Activated T-cell treated with anti-CD3 and anti-CD28 coated beads for 48 hours (primary cell): ENCODE data around the gene CRB2.
"Not testable (repeated sequence)": the region's sequence is repeated elsewhere in the genome, so short reads cannot be mapped to it uniquely, and the experiment has no call there.

ENCODE experiments used
- DNase-seq: peaks from one replicate; pipeline ENCODE4 v3.0.0-alpha.2; 2020; ENCODE audit warnings: low read depth

CRB2 gene

DNA sequence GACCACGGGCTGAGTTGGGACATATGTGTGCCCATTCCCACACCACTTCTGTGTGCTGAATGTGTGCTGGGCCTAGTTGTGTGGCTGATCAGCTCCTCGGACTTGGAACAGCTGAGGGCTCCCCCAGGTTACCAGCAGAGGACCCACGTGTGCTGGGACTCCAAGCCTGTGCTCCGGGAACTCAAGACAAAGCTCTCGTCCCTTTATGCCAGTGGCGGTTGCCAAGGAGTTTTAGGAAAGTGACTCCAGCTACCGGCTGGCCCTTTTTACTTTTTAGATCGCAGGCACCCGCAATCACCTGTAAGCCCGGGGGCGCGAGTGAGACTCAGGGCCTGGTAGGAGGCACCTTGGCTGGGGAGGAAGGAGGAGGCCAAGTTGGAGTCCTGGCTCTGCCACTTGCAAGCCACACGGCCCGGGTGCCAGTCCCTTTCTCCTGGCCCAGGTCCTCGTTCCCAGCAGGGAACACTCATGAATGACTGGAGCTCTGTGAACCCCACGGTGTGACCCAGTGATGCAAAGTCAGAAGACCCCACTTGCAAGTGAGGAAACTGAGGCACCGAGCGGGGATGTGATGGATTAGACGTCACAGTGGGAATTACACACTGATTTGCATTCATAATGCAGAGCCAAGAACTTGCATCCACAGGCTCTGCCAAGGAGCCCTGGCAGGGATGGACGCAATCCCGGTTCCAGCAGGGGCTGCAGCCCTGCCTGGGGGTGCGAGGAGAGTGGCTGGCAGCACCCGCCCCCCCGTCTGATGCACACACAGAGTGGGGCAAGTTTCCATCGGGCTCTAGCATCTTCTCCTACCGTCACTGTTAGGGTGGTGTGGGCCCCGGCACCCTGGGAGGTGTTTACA lies 26.9 kb downstream of the CRB2 start:
- no peak for DNase-seq

DNA sequence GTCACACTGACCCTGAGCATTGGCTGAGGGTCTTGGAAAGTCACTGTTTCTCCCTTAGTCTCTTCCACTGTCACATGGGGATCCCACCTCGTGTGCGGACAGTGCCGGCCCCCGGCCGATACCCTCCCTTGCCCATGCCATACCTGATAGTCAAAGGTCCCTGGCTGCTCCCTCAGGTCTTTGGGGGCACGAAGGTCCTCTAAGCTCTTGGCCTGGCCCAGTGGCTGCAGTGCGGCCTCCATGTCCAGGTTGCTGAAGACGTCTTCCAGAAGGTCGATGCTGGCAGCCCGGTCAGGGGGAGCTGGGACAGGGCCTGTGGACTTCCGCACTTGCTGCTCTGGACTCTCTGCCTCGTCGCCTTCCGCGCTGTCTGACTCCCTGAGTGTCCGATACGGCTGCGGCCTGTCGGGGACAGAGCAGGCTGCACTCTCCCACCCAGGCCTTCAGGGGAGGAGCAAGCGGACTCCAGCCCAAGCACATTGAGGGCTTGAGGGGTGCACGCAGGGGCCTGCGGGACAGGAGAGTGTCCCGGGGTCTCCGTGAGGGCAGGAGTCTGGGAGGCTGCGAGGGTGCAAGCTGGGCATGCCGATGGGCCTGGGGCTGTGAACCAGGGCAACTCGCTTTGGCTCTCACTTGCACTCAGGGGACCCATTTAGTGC lies 27.6 kb downstream of the CRB2 start:
- DNase-seq, result no peak

DNA sequence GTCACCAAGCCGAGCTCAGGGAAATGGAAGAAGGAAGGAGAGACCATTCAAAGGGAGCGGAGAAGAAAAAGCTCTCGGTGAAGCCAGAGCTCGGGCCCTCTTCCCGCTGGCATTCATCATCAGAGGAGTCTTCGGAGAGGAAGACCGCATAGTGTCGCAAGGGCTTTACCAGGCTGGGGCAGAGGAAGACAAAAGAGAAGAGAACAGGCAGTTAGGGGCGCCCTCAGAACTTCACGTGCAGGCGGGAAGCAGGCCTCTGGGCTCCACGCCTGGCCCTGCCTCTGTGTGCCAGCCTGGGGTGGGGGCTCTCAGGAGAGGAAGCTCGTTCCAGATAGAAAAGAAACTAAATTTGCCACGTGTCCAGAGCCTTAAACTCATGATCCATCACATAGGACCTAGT lies 31.7 kb downstream of the CRB2 start:
- DNase-seq, result no peak

DNA sequence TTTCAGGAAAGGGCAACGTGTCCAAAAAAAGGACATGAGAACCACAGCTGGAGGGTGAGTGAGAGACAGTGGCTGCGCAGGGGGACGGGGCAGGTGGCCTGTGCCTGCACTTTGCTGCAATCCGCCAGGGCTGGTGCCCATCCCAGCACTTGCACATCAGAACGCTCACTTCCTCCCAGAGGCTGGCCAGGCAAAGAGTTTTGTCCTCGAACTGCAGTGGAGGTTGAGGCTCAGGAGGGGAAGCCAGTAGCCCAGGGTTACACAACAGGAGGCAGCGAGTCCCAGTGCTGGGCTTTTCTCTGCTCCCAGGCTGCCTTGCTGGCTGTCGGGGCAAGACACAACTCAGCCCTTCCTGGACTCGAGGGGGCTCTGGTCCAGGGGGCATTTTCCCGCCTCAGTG lies 33.1 kb downstream of the CRB2 start:
- no peak for DNase-seq

DNA sequence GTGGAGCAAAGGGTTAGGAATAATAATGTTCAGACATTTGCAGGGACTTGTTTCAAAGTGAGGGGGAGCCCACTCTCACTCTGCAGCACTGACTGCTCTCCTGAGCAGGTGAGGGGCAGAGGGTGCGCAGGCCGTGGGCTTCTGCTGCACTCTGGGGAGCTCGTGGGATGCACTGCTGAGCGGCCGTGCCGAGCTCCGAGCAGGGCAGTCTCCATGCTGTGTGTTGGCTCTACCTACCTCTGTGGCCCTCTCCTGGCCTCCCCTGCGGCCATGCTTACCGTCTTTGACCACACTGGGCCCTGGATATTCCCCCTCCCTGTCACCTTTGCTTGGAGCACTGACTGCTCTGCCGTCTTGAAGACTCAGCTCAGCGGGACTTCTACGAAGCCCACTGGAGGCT lies 33.7 kb downstream of the CRB2 start:
- DNase-seq, result no peak

DNA sequence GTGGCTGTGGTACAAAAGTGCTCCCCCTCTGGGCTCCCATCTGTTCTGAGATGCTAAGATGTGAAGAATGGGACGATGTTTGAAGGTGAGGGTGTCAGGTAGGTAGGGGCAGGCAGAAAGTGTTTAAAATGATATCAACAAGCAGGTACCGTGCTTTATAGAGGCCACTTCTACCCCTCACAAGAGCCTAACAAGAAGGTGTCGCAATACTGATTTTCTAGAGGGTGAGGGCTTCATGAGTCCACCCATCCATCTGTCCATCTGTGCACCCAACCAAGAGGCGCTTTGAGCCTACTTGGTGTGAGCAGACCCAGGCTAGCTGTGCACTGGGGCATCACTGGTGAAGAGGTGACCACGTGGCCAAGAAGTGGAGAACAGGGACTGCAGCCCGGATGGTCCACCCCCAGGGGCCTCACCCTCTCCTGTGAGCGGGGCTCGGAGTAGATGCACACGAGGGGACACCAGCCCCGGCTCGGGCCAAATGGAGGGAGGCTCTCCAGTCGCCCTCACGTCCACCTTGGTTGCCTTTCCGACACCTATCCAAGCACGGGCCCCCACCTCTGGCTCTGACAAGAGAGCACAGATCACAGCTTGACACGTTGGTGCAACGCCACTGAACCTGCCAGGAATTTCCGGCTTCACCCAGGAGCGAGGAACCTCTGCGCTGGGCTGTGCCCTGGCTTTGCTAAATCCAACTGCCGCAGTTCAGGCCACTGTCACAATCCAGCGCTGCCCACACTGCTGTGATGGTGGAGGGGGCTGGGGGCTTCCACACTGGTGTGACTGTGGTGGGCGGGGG lies 34.5 kb downstream of the CRB2 start:
- DNase-seq, result no peak

DNA sequence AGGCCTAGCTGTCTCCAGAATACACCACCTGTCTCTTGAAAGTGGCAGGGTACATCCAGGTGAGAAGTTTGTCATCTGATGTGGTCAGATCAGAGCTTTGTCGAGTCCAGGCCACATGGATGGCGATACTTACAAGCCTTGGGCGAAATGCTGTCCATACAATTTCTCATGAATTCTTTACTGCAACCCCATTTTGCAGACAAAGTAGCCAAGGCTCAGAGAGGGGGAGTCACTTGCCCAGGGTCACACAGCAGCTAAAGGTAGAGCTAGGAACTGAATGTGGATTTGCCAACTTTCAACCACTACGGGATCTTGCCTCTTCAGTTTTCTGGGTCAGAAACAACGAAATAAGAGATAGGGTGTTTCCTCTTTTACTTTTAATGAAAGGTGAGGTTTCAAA lies 35.2 kb downstream of the CRB2 start:
- no peak for DNase-seq

DNA sequence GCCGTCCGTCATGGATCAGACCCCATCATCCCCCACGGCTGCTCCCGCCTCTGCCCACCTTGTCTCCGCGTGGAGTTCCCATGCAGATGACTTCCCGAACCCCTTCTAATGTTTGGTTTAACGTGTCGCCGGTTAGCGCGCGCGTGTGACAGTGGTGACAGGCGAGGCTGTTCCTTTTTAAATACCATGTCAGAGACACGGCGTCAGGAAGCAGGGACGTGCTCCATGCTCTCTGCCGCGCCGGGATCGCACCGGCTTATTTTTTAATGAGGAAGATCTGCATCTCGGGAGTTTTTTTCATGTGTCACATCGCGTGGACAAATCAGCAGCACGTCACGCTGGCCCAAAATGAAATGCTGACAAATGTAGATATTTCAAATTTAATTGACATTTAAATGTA lies 35.9 kb downstream of the CRB2 start:
- DNase-seq, result no peak

DNA sequence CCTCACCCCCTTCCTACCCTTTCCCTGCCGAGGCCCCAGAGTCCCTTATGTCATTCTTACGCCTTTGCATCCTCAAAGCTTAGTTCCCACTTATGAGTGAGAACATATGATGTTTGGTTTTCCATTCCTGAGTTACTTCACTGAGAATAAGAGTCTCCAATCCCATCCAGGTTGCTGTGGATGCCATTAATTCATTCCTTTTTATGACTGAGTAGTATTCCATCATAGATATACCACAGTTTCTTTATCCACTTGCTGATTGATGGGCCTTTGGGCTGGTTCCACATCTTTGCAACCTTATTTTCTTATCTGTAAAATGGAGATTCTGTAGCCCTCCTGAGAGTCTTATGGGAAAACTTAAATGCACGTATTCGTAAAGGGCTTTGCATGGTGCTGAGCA lies 36.8 kb downstream of the CRB2 start:
- no peak for DNase-seq

DNA sequence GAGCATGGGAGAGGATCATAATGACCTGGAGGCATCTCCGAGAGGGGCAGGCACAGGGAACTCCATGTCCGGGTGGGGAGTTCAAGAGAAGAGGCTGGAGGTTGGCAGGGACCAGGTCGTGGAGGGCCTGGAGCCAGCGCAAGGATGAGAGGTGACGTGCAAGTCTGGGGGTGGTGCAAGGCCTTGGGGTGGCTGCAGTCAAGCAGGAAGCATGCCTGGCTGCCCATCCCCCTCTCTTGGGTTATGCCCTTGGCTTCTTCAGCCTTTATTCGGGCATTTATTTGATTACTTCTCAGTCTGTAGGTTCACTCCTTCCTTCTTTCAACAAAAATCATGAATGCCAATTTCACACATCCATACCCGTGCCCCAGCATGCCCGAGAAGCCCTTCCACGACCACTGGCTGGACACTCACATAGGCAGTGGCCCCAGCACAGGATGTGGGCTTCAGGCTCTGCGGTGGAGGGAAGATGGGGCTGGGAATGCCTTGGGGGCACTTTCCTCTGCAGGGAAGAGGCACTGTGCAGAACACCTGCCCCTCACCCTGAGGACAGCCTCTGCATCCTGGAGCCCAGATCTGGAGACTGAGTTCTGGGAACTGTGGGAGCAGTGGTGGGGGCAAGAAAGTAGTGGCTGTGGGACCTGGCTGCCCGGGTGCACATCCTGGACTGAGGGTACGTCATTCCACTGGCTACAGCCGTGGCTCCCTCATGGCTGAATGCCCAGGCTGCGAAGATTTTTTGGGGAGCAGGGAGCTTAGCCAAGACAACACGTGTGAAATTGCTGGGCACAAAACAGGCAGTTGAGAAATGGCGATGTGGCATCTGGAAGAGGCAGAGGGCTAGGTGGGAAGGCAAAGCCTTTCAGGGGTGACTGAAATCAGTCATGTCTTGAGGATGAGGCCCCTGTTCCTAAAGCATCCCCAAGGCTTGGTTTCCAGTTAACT lies 38.6 kb downstream of the CRB2 start:
- DNase-seq, result no peak

DNA sequence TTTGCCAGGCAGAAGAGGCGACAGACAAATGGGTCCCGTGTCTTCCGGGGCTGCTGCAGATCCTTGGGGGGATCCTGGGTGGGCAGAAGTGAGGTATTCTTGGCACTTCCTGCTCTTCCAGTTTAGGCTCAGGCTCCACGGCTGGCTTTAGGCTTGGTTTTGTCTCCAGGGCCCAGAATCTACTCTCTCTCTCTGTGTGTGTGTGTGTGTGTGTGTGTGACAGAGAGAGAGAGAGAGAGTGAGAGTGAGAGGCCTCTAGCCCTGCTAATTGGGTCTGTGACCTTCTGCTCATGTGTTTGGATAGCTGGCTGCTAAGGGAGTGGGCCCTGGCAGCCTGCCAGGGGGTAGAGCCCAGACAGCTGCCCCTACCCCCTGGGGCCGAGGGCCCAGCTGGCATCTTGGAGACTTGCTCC lies 39.3 kb downstream of the CRB2 start:
- no peak for DNase-seq

DNA sequence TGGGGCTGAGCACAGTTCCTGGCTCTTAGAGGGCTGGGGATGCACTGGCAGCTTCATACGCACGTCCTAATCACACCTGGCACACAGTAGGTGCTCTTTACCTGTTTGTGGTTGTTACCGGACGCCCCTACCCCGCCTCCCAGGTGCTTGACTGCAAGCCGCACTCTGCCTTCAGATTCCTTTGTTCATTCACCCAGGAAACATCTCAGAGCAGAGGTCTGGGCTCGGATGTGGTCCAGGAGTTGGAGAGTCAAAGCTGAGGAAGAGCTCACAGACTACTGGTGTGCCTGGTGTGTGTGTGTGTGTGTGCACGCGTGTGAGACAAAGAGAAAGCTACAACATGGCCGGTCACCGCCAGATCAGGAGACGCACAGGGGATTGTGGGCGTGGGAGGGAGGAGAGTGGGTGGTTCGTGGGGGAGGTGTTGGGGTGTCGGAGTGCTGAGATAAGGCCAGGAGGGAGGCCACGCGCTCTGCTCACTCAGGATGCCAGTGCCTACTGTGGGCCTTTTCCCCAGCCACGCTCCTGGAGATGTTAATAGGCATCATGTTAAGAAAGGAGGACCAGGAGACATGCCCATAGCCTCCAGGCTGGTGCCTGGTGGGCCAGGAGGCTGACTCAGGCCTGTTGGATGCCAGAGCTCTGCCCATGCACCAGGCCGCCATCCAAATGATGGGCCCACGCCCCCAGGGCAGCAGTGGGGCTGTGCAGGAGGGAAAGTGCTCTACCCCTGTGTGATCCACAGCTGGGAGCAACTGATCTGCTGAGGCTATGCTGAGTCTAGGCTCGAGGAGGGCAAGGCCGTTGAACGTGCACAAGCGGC lies 39.9 kb downstream of the CRB2 start:
- no peak for DNase-seq

DNA sequence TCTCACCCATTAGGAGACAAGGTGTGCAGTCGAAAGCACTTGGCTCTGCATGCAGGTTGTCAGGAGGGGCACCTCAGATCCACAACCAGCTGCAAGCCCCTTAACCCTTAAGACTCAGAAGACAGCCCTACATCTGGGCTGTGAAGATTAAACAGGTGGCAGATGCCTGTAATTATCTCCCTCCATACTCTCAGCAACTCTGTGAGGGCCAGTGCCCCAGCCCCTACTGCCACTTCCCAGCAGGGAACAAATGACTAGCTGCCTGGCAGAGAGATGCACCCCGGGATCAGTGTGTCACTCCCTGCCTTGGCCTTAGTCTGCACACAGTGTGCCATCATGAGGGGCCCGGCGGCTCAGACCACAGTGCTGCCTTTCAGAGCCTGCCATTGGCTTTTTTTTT lies 42.0 kb downstream of the CRB2 start:
- DNase-seq, result no peak

DNA sequence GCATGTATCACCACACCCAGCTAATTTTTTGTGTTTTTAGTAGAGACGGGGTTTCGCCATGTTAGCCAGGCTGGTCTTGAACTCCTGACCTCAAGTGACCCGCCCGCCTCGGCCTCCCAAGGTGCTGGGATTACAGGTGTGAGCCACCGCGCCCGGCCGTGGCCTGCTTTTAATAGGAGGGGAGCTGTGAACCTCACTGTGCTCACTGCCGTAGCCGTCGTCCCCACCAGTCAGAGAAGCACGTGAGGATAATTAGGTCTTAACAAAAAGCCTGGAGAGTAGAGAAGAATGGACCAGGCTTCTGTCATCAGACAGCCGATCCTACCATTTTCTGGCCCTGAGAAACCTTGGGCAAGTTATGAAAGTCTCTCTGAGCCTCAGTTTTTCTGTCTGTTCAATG lies 42.9 kb downstream of the CRB2 start:
- not testable (repeated sequence) for DNase-seq

DNA sequence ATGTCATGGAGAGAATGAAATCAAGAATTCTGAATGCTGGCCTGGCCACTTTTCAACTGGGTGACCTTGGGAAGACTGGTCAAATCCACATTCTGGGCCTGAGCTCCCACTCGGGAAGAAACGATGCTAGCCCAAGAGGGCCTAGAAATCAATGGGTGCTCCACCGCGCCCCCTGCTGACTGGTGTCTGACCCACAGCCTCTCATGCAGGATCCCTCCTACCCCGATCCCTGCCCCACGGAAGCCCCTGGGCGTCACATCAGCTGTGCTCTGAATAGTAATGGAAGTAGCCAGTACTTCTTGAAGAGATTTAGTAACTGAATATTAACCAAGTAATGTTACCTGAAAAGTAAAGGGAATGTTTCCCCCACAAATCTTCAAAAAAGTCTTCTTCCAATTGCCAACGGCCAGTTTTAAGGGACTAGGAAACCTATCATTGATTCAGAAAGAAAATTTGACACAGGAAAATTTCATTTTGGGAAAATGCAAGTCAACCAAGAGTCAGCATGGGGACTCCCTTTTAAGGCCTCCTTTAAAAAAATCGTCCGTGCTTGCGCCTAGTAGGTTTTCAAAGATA lies 43.9 kb downstream of the CRB2 start:
- peak; percentile 16 for DNase-seq

DNA sequence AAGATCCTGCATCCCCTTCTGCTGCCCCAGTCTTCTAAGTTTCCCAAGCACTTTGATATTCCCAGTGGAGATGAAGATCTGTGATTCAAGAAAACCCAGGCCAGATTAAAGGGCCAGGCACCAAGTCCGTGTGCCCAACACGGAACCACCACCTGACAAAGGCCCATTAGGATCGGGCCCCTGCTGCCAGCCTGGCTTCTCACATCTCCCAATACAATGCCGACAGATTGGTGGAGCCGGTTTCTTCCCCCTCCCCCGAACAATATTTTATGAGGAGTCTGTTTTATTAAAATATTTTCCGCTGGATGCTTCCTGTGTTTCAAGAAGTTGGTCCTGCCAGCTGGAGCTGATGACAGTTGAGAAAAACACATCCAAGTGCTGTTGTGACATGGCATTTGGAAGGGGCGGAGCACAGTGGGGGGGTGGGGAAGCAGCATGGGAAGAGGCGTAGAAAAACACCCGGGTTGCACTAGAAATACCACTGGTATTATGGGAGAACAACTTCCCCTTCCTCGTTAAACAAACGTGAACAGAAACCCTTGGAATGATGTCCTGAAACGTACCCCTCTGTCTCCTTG lies 45.0 kb downstream of the CRB2 start:
- no peak for DNase-seq

DNA sequence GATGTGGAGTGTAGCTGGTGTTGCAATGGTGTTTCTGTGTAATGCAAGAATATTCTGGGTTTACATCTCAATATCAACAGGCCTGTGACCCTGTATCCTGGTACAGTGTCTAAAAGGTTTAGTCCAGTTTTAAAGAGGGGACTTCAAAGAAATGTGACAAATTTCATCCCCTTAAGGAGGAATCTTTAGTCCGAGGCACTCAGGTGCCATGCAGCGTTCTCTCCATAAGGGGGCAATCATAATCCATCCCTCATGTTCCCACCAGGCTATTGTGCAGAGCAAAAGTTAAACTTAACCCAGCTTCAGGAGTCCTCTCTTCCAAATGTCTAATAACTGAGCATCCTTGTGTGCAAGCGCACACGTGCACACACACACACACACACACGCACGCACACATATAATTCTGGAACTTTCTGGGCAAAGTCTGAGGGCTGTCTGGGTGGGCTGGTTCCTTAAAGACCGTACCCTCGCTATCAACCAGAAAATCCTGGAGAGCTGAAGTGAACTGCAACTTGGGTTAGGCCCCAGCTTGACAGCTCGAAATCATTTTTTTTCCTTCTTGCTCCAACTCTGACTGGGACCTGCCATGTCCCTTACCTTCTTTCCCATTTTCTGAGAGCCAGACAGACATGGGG lies 46.0 kb downstream of the CRB2 start:
- DNase-seq, result peak; percentile 6

DNA sequence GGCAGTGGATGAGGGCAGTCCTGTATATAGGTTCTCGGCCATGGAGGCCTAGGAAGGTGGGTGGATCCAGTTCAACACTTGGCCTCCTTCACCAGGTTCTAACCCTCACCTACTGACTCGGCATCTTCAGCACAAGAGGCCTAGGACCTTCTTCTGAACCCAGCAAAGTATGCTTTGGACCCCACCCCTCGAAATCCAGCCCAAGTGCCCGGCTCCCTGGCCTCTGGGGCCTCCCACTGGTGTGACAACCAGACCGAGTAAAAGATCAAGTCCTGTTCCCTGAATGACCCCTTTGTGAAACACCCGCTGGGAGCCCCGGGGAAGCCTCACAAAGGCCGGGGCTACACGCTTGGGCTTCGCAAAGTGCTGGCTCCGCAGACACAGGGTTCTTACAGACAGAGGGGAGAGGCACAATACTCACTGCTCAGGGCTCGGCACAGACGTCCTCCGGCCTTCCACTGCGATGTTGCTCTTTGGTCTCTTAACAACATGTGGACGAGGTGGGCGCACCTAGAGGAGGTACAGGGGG lies 47.0 kb downstream of the CRB2 start:
- no peak for DNase-seq

DNA sequence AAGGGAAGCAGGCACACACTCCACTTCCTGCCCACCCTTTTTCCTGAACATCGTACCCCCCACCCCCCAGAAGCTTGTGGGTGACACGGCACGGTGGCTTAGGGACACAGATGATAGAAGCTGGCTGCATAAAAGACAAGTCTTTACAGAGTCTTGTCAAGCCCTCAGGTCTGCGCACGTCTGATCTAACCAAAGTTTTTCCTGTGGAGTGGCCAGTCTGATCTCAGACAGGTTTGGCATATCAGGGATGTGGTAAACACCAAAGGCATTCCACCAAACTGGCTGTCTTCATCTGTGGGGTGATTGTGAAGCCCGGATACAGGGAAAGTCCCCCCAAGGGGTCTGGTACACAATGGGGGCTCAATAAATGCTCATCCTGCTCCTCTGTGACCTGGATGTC lies 50.0 kb downstream of the CRB2 start:
- DNase-seq, result no peak
